D721Med (cell line): ENCODE measurements around the gene ITPR2.

Source experiments
- DNase-seq: peaks from one replicate; pipeline ENCODE4 v3.0.0; 2011; ENCODE audit warnings: low spot score; ENCODE audit not compliant: insufficient read length
- FAIRE-seq: peaks from 2 replicates; lab custom pipeline; 2011; peaks lifted over from hg19 to GRCh38; lab: Jason Lieb, UNC
- CTCF ChIP-seq: IDR thresholded peaks from 2 replicates; pipeline ENCODE4 v1.5.1; 2012; ENCODE audit warnings: mild to moderate bottlenecking, control low read depth; ENCODE audit not compliant: insufficient read depth; ENCODE audit errors: missing control alignments

Gene ITPR2

GRCh38 chr12:26773313-26774104 is 59.5 kb downstream of the ITPR2 start:
- no peak for TF ChIP-seq CTCF
- DNase-seq, result no peak
- no peak for FAIRE-seq

GRCh38 chr12:26771861-26772260 is 61.1 kb downstream of the ITPR2 start:
- FAIRE-seq (no peak), DNase-seq (no peak)
- no peak for TF ChIP-seq CTCF

GRCh38 chr12:26770239-26771070 is 62.5 kb downstream of the ITPR2 start:
- TF ChIP-seq CTCF, result no peak
- no peak for FAIRE-seq
- no peak for DNase-seq

- TF ChIP-seq CTCF, result no peak
- FAIRE-seq, result no peak
Observed at GRCh38 chr12:26769611-26770010, 63.4 kb downstream of the ITPR2 start.

GRCh38 chr12:26768611-26769603 is 64.1 kb downstream of the ITPR2 start:
- FAIRE-seq (no peak), DNase-seq (no peak)

More at GRCh38 chr12:26769611-26770010, 63.4 kb downstream of the ITPR2 start:
- no peak for DNase-seq

More at GRCh38 chr12:26768611-26769603, 64.1 kb downstream of the ITPR2 start:
- TF ChIP-seq CTCF, result no peak
